ENCODE data around the gene EIF4A3. TPM values are rescaled to one million over a fixed set of nuclear protein-coding genes. Genes with fewer than 3 reads are reported as not detected.
A peak's percentile ranks its signal among the peaks of the same experiment; 100 is the strongest.

EIF4A3 gene
- total RNA-seq, 2 experiments from 2014 or later: 259 to 313 TPM

- H2AFZ ChIP-seq (ENCODE audit: low read length): peak overlapping the region; percentile 62
- TSS peak; percentile 66 for BruUV-seq (replicated peaks)
- peak; percentile 48 for DNase-seq (ENCODE audit: low spot score)
Observed at GRCh38 chr17:80101946-80102663, 44.8 kb downstream of the EIF4A3 start.

GRCh38 chr17:80101011-80101945, 45.6 kb downstream of the EIF4A3 start, which contains the start of gene GAA:
GAA (plus strand) TSS chr17:80101581; CDS start chr17:80104587, 3,006 bp downstream.
- Histone ChIP-seq H3K4me1 (ENCODE audit: insufficient read depth, low read length, poor library complexity, severe bottlenecking) (peaks cover 22% of the 10 kb centered on the region), H4K20me1 (ENCODE audit: insufficient read depth, low read length) (no peaks in the 10 kb centered on the region), H3K36me3 (ENCODE audit: insufficient read depth, low read length) (no peaks in the 10 kb centered on the region), H3K4me3 (ENCODE audit: low read depth, low read length, poor library complexity, severe bottlenecking) (peak within 1 kb of the TSS; percentile 75), H3K9me2 (ENCODE audit: insufficient read depth, low read length) (no peaks in the 10 kb centered on the region), H3K4me2 (ENCODE audit: low read length) (peak within 1 kb of the TSS; percentile 91), H3K9me3 (ENCODE audit: low read length) (no peaks in the 10 kb centered on the region), H3K27ac (ENCODE audit: low read depth, low read length, poor library complexity, severe bottlenecking) (no peak within 1 kb of the TSS), H3K79me2 (ENCODE audit: insufficient read depth, low read depth, low read length) (no peaks in the 10 kb centered on the region), H2AFZ (ENCODE audit: low read length) (peak within 1 kb of the TSS; percentile 98)
- BruUV-seq (replicated peaks): no TSS peak
- peak; percentile 97 for DNase-seq (ENCODE audit: low spot score)
- ChIA-PET CTCF (ENCODE audit: unreplicated experiment) (interaction anchor here (0.5 to 1.3 kb wide), 5 partner anchors 19 to 342 kb away, joined by 3 to 10 read pairs (median 3); no protein-coding TSS in a partner anchor), POLR2A (interaction anchor here (0.6 to 1.3 kb wide), 4 partner anchors 9 to 47 kb away, joined by 3 to 4 read pairs (median 4); no protein-coding TSS in a partner anchor)
- intact Hi-C loops (cut with micrococcal nuclease; ENCODE audit: unreplicated experiment): loop anchor here (2.0 to 5.0 kb wide), 2 partner anchors 46 to 152 kb away; partner anchors contain the start of gene EIF4A3
- TF ChIP-seq CTCF (conservative IDR thresholded peaks at IDR 0.05; ENCODE audit: low read length) (peak; percentile 84), EZH2phosphoT487 (IDR thresholded peaks at IDR 0.05; ENCODE audit: borderline replicate concordance, low read depth, low read length) (no peak)

More at GRCh38 chr17:80101946-80102663, 44.8 kb downstream of the EIF4A3 start:
- Histone ChIP-seq H3K79me2 (ENCODE audit: insufficient read depth, low read depth, low read length) (no peaks in the 10 kb centered on the region), H3K4me2 (ENCODE audit: low read length) (peak overlapping the region; percentile 86), H4K20me1 (ENCODE audit: insufficient read depth, low read length) (no peaks in the 10 kb centered on the region), H3K9me3 (ENCODE audit: low read length) (no peaks in the 10 kb centered on the region), H3K27ac (ENCODE audit: low read depth, low read length, poor library complexity, severe bottlenecking) (no peak overlapping the region), H3K9me2 (ENCODE audit: insufficient read depth, low read length) (no peaks in the 10 kb centered on the region), H3K36me3 (ENCODE audit: insufficient read depth, low read length) (no peaks in the 10 kb centered on the region), H3K4me1 (ENCODE audit: insufficient read depth, low read length, poor library complexity, severe bottlenecking) (peaks cover 22% of the 10 kb centered on the region), H3K4me3 (ENCODE audit: low read depth, low read length, poor library complexity, severe bottlenecking) (peak overlapping the region; percentile 75)
- POLR2A ChIA-PET: interaction anchor here (0.6 to 1.3 kb wide), 4 partner anchors 10 to 48 kb away, joined by 3 to 4 read pairs (median 4); no protein-coding TSS in a partner anchor
- intact Hi-C loops (cut with micrococcal nuclease; ENCODE audit: unreplicated experiment): loop anchor here (2.0 to 5.0 kb wide), 2 partner anchors 45 to 151 kb away; partner anchors contain the start of gene EIF4A3
- CTCF ChIA-PET (ENCODE audit: unreplicated experiment): interaction anchor here (0.5 to 1.3 kb wide), 4 partner anchors 20 to 341 kb away, joined by 3 to 10 read pairs (median 4); no protein-coding TSS in a partner anchor
- TF ChIP-seq EZH2phosphoT487 (IDR thresholded peaks at IDR 0.05; ENCODE audit: borderline replicate concordance, low read depth, low read length): no peak
- TF ChIP-seq CTCF (conservative IDR thresholded peaks at IDR 0.05; ENCODE audit: low read length): no peak
